ENCODE results near the gene CAPN1. TPM values are rescaled to one million over a fixed set of nuclear protein-coding genes. Genes with fewer than 3 reads are reported as not detected.

CAPN1 gene
- total RNA-seq, 1 experiment from 2014 or later: 288 TPM

- BruUV-seq (replicated peaks): no TSS peak
- no peak overlapping the region for H3K27ac Mint-ChIP-seq (ENCODE audit: unreplicated experiment)
- intact Hi-C loops (cut with micrococcal nuclease; ENCODE audit: unreplicated experiment): no loop called here
- CTCF ChIA-PET: no interaction called here
- no peak for TF ChIP-seq CTCF (IDR thresholded peaks at IDR 0.05; ENCODE audit: unreplicated experiment)
- no peak for DNase-seq
- H3K27me3 Mint-ChIP-seq (ENCODE audit: unreplicated experiment): no peaks in the 10 kb centered on the region
- H3K36me3 Mint-ChIP-seq (ENCODE audit: insufficient read depth, unreplicated experiment): peaks cover 30% of the 10 kb centered on the region
- no peaks in the 10 kb centered on the region for H3K4me1 Mint-ChIP-seq (ENCODE audit: low read depth, unreplicated experiment)
- H3K4me3 Mint-ChIP-seq (ENCODE audit: low read depth, unreplicated experiment): no peak overlapping the region
- H3K9me3 Mint-ChIP-seq (ENCODE audit: low read depth, unreplicated experiment): no peaks in the 10 kb centered on the region
Observed at GRCh38 chr11:65219930-65220213, 38.1 kb downstream of the CAPN1 start.

- no peak for TF ChIP-seq CTCF (IDR thresholded peaks at IDR 0.05; ENCODE audit: unreplicated experiment)
- Mint-ChIP-seq H3K4me1 (ENCODE audit: low read depth, unreplicated experiment) (no peaks in the 10 kb centered on the region), H3K36me3 (ENCODE audit: insufficient read depth, unreplicated experiment) (peaks cover 26% of the 10 kb centered on the region), H3K4me3 (ENCODE audit: low read depth, unreplicated experiment) (no peak overlapping the region), H3K9me3 (ENCODE audit: low read depth, unreplicated experiment) (no peaks in the 10 kb centered on the region), H3K27me3 (ENCODE audit: unreplicated experiment) (no peaks in the 10 kb centered on the region), H3K27ac (ENCODE audit: unreplicated experiment) (no peak overlapping the region)
- no TSS peak for BruUV-seq (replicated peaks)
- CTCF ChIA-PET: no interaction called here
- DNase-seq: no peak
- intact Hi-C loops (cut with micrococcal nuclease; ENCODE audit: unreplicated experiment): no loop called here
Observed at GRCh38 chr11:65221026-65221425, 39.3 kb downstream of the CAPN1 start.

- Mint-ChIP-seq H3K27ac (ENCODE audit: unreplicated experiment) (no peak overlapping the region), H3K9me3 (ENCODE audit: low read depth, unreplicated experiment) (no peaks in the 10 kb centered on the region), H3K4me1 (ENCODE audit: low read depth, unreplicated experiment) (no peaks in the 10 kb centered on the region), H3K27me3 (ENCODE audit: unreplicated experiment) (no peaks in the 10 kb centered on the region), H3K36me3 (ENCODE audit: insufficient read depth, unreplicated experiment) (peaks cover 26% of the 10 kb centered on the region), H3K4me3 (ENCODE audit: low read depth, unreplicated experiment) (no peak overlapping the region)
- no peak for TF ChIP-seq CTCF (IDR thresholded peaks at IDR 0.05; ENCODE audit: unreplicated experiment)
- CTCF ChIA-PET: no interaction called here
- no TSS peak for BruUV-seq (replicated peaks)
- intact Hi-C loops (cut with micrococcal nuclease; ENCODE audit: unreplicated experiment): no loop called here
- DNase-seq: no peak
Observed at GRCh38 chr11:65223011-65223410, 41.3 kb downstream of the CAPN1 start.

- Mint-ChIP-seq H3K9me3 (ENCODE audit: low read depth, unreplicated experiment) (no peaks in the 10 kb centered on the region), H3K4me1 (ENCODE audit: low read depth, unreplicated experiment) (no peaks in the 10 kb centered on the region), H3K4me3 (ENCODE audit: low read depth, unreplicated experiment) (no peak overlapping the region), H3K27ac (ENCODE audit: unreplicated experiment) (no peak overlapping the region), H3K27me3 (ENCODE audit: unreplicated experiment) (no peaks in the 10 kb centered on the region), H3K36me3 (ENCODE audit: insufficient read depth, unreplicated experiment) (peaks cover 30% of the 10 kb centered on the region)
- no TSS peak for BruUV-seq (replicated peaks)
- no peak for TF ChIP-seq CTCF (IDR thresholded peaks at IDR 0.05; ENCODE audit: unreplicated experiment)
- intact Hi-C loops (cut with micrococcal nuclease; ENCODE audit: unreplicated experiment): no loop called here
- peak; percentile 27 for DNase-seq
- CTCF ChIA-PET: interaction anchor here (0.7 to 1.0 kb wide), 2 partner anchors 20 to 103 kb away, joined by 3 read pairs; no protein-coding TSS in a partner anchor
Observed at GRCh38 chr11:65224930-65225278, 43.2 kb downstream of the CAPN1 start.
